ENCODE data around the gene LOXL1. TPM values are rescaled to one million over a fixed set of nuclear protein-coding genes. Genes with fewer than 3 reads are reported as not detected.

The LOXL1 gene
- total RNA-seq, 1 donor from 2014 or later = 5.3 TPM

- FAIRE-seq (no peak), DNase-seq (ENCODE audit: low read depth) (no peak)
- no peaks in the 10 kb centered on the region for H3K36me3 ChIP-seq (ENCODE audit: control insufficient read depth, insufficient read depth, low read length)
- no peak for TF ChIP-seq CTCF (IDR thresholded peaks at IDR 0.05; ENCODE audit: insufficient read depth, low read length, severe bottlenecking)
- H3K4me3 ChIP-seq (ENCODE audit: low read depth, low read length) = no peak overlapping the region
- peaks cover 2% of the 10 kb centered on the region for H3K27me3 ChIP-seq (ENCODE audit: control insufficient read depth, insufficient read depth, low read length)
Observed at GRCh38 chr15:73905225-73905827, 20.9 kb upstream of the LOXL1 start.

- no peak overlapping the region for H3K4me3 ChIP-seq (ENCODE audit: low read depth, low read length)
- FAIRE-seq (no peak), DNase-seq (ENCODE audit: low read depth) (no peak)
- no peaks in the 10 kb centered on the region for H3K36me3 ChIP-seq (ENCODE audit: control insufficient read depth, insufficient read depth, low read length)
- peaks cover 5% of the 10 kb centered on the region for H3K27me3 ChIP-seq (ENCODE audit: control insufficient read depth, insufficient read depth, low read length)
- no peak for TF ChIP-seq CTCF (IDR thresholded peaks at IDR 0.05; ENCODE audit: insufficient read depth, low read length, severe bottlenecking)
Observed at GRCh38 chr15:73906346-73907034, 19.8 kb upstream of the LOXL1 start.

GRCh38 chr15:73907035-73907408, 19.2 kb upstream of the LOXL1 start:
- no peak for DNase-seq (ENCODE audit: low read depth)
- peaks cover 5% of the 10 kb centered on the region for H3K27me3 ChIP-seq (ENCODE audit: control insufficient read depth, insufficient read depth, low read length)
- H3K4me3 ChIP-seq (ENCODE audit: low read depth, low read length) = no peak overlapping the region
- no peak for TF ChIP-seq CTCF (IDR thresholded peaks at IDR 0.05; ENCODE audit: insufficient read depth, low read length, severe bottlenecking)
- H3K36me3 ChIP-seq (ENCODE audit: control insufficient read depth, insufficient read depth, low read length) = no peaks in the 10 kb centered on the region
- no peak for FAIRE-seq

- FAIRE-seq (no peak), DNase-seq (ENCODE audit: low read depth) (peak; percentile 48)
Observed at GRCh38 chr15:73908030-73908821, 18.0 kb upstream of the LOXL1 start.

GRCh38 chr15:73908822-73909122, 17.5 kb upstream of the LOXL1 start:
- TF ChIP-seq CTCF (IDR thresholded peaks at IDR 0.05; ENCODE audit: insufficient read depth, low read length, severe bottlenecking) = no peak
- FAIRE-seq = no peak

More at GRCh38 chr15:73908030-73908821, 18.0 kb upstream of the LOXL1 start:
- no peaks in the 10 kb centered on the region for H3K36me3 ChIP-seq (ENCODE audit: control insufficient read depth, insufficient read depth, low read length)
- H3K27me3 ChIP-seq (ENCODE audit: control insufficient read depth, insufficient read depth, low read length) = peaks cover 3% of the 10 kb centered on the region
- TF ChIP-seq CTCF (IDR thresholded peaks at IDR 0.05; ENCODE audit: insufficient read depth, low read length, severe bottlenecking) = peak; percentile 98
- no peak overlapping the region for H3K4me3 ChIP-seq (ENCODE audit: low read depth, low read length)

More at GRCh38 chr15:73908822-73909122, 17.5 kb upstream of the LOXL1 start:
- Histone ChIP-seq H3K27me3 (ENCODE audit: control insufficient read depth, insufficient read depth, low read length) (peaks cover 3% of the 10 kb centered on the region), H3K4me3 (ENCODE audit: low read depth, low read length) (no peak overlapping the region), H3K36me3 (ENCODE audit: control insufficient read depth, insufficient read depth, low read length) (no peaks in the 10 kb centered on the region)
- no peak for DNase-seq (ENCODE audit: low read depth)
